ENCODE results near the gene INTS3. TPM values are rescaled to one million over a fixed set of nuclear protein-coding genes. Genes with fewer than 3 reads are reported as not detected.
A peak's percentile ranks its signal among the peaks of the same experiment; 100 is the strongest.
"Not testable (repeated sequence)": the region's sequence is repeated elsewhere in the genome, so short reads cannot be mapped to it uniquely, and the experiment has no call there.

Gene INTS3
- total RNA-seq, 1 donor from 2014 or later: 35.5 TPM

DNA sequence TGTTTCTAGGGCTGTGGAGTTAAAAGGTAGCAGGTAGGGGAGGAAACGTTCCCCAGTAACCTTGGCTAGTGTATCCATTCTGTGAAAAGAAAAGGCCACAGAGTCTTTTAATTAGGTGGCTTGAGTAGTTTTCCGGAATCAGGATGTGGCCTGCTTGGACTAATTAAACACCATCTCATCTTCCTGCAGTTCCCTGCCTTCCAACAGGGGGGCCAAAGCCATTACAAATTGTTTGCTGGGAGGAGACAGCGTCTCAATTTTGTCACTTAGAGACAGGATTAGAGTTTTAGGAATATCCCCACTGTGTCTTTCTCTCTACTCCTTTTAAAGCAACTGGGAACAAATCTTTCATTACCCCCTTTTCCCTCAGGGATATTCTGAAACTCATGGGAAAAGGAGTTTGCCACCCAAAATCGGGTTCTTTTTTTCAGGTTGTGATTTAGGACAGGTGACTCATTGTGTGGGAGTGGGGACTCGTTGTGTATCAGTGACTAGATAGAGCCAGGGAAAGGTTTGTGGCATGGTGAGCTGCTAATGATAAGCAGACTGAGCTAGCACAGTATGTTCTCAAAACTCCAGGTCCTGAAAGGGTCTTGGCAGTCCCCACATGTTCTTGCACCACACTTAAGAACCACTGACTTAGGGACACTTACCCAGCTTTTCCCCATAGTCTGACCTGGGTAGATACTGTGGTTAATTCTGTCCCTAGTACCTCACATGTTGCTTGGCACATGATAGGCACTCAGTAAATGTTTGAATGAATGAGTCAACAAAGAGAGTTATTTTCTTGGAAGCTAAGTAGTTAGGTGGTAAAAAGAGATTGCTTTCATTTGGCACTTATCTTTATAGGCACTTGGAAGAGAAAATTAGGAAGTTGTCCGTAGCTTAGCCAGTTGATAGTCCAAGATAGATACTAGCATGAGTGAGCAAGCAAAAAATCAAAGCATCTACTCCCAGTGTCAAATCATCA is 22.5 kb downstream of the INTS3 start:
- no peak for DNase-seq
- intact Hi-C loops (cut with micrococcal nuclease): no loop called here
- peak; percentile 75 for ATAC-seq

DNA sequence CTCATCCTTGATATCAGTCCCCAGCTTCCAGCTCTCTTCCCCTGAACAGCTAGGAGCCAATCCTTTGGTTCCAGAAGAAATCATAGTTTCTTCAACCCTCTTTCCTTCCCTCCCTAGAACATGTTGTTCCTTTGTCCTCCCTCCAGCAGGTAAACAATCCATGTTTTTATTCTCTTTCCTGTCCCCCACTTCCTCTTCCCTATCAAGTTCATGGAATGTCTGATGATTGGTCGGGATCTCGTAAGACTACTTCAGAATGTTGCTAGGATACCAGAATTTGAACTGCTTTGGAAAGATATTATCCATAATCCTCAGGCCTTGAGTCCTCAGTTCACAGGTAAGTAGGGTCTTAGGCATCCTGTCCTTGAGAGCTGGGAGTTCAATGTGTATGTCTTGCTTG is 24.2 kb downstream of the INTS3 start:
- ATAC-seq: no peak
- intact Hi-C loops (cut with micrococcal nuclease): no loop called here

DNA sequence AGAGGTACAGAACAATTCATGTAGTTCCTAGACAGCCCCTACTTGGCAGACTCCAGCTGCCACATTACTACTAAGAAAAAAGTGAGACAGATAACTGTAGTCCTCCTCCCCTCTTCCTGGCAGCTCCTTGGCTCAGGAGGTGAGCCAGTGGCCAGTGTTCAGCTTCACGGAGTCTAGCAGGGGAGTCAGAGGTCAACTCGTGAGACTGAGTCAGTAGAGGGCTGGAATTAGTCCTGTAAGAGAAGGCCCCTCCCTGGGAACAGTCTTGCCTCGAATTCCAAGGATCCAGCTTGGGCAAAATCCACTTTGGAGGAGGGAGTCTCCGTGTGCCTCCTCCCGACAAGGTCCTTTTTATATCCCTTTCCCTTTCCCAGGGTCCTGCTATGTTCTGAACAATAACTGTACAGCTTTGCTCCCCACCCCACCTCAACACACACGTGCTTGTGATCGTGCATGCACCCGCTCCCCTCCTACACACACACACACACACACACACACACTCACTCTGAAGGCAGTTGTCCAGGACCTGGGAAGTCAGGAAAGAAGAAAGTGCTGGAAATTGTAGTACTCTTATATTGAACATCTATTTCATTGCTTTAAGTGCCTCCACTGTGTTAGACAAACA is 24.8 kb downstream of the INTS3 start:
- DNase-seq: no peak
- ATAC-seq: no peak
- intact Hi-C loops (cut with micrococcal nuclease): no loop called here

More for the DNA sequence above, 24.2 kb downstream of the INTS3 start:
- DNase-seq: no peak

DNA sequence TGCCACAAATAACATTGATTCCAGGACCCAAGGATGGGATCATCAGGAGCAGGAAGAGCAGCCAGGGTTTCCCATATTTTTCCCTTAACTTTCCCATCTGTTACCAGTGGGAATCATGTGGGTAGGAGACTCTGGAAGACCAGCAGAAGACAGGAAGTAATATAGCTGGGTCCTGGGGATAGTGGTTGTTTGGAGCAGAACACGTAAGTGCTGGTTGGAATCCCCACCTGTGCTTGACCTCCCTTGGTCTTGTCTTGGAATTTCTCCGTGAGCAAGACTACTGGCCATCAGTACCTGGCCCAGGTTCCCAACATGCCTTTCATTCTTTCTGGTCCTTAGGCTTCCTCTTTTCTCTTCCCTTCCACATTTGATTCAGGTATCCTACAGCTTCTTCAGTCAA is 26.4 kb downstream of the INTS3 start:
- intact Hi-C loops (cut with micrococcal nuclease): no loop called here
- no peak for ATAC-seq
- DNase-seq: no peak

DNA sequence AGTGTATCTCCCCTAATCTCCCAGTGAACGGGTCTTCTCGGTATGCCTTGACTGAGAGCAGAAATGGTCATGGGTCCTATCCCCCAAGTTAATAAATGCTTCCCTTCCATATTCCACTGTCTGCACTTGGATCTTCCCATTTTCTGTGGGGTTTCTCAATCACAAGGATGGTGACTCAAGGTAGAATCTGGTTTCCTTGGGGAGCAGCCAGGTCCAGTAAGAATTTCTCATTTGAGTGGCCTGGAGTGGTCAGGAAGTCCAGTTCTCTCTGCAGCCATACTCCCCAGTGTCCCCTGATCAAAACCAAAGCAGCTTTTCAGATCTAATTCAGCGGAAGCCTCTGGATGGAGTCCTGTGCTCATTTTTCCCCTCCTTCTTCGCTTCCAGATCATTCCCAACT is 32.6 kb downstream of the INTS3 start:
- intact Hi-C loops (cut with micrococcal nuclease): no loop called here
- ATAC-seq: no peak
- DNase-seq: no peak

DNA sequence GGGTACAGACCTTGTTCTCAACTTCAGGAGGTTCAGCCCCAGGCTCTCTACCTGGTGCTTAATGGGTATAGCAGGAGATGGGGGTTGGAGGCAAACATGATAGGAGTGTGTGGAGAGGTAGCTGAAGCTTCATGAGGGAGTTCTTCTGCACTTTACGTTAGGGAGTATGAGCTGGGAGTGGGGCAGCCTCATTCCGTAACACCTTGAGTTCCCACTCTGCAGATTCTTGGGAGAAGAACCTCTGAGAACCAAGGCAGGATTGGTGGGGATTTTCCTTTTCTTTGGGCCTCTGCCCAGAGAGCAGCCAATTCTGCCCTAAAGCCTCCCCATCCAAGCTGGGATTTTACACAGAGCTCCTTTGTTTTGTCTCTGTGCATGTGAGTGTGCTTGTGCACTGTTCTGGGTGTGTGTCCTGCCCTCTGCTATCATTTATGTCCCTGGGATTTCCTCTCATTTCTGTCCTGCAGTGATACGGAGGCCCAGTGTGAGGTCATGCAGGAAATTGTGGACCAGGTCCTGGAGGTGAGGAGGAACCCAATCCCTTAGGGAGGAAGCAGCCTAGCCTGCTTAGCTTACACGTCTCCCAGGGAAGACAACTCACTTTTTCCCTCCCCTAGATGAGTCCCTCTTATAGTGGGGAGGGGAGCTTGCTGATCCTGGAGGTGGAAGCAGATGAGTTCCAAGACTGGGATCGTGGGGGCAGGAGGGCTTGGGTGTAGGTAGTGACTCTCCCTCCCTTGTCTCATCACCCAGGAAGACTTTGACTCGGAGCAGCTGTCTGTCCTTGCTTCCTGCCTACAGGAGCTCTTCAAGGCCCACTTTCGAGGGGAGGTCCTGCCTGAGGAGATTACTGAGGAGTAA is 35.7 kb downstream of the INTS3 start:
- DNase-seq: no peak
- ATAC-seq: peak; percentile 83
- intact Hi-C loops (cut with micrococcal nuclease): no loop called here

DNA sequence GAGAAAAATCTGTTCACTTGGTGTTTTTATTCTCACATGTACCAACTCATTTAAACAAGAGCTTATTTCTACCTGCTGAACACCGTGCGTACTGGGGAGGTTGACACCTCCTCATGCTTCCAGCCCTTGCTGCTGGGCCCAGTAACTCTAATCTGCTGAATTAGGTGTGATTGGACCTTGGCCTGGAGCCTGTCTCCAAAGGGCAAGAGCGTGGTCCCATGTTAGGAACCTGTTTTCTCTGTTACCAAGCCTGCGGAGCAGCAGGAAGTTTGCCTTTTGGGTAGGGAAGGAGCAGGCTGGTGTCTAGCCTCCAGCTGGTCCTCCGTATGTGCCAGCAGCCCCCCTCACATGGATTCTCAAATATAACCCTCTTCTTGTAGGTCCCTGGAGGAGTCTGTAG is 36.5 kb downstream of the INTS3 start:
- intact Hi-C loops (cut with micrococcal nuclease): no loop called here
- ATAC-seq (no peak), DNase-seq (no peak)

DNA sequence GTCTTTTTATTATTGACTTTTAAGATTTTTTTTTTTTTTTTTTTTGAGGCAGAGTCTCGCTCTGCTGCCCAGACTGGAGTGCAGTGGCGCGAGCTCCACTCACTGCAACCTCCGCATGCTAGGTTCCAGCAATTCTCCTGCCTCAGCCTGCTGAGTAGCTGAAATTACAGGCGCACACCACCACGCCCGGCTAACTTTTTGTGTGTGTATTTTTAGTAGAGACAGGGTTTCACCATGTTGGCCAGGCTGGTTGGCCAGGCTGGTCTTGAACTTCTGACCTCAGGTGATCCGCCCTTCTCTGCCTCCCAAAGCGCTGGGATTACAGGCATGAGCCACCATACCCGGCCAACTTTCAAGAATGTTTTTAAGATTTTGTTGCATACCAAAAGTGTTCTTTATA is 38.8 kb downstream of the INTS3 start:
- ATAC-seq; intact Hi-C loops (cut with micrococcal nuclease); DNase-seq: not testable (repeated sequence)

DNA sequence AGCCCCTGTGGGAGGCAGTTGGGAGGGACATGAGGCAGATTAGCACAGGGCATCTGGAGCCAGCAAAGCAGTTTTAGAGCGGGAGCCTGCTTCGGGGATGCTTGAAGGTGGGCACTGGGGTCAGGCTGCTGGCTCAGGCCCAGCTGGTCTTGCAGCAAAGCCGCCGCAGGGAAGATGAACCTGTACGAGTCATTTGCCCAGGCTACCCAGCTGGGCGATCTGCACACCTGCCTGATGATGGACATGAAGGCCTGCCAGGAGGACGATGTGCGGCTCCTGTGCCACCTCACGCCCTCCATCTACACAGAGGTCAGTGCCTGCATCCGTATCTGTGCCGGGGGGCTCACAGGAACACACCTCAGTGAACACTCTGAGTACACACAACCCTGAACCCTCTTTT is 39.7 kb downstream of the INTS3 start:
- ATAC-seq (no peak), DNase-seq (no peak)
- intact Hi-C loops (cut with micrococcal nuclease): no loop called here

DNA sequence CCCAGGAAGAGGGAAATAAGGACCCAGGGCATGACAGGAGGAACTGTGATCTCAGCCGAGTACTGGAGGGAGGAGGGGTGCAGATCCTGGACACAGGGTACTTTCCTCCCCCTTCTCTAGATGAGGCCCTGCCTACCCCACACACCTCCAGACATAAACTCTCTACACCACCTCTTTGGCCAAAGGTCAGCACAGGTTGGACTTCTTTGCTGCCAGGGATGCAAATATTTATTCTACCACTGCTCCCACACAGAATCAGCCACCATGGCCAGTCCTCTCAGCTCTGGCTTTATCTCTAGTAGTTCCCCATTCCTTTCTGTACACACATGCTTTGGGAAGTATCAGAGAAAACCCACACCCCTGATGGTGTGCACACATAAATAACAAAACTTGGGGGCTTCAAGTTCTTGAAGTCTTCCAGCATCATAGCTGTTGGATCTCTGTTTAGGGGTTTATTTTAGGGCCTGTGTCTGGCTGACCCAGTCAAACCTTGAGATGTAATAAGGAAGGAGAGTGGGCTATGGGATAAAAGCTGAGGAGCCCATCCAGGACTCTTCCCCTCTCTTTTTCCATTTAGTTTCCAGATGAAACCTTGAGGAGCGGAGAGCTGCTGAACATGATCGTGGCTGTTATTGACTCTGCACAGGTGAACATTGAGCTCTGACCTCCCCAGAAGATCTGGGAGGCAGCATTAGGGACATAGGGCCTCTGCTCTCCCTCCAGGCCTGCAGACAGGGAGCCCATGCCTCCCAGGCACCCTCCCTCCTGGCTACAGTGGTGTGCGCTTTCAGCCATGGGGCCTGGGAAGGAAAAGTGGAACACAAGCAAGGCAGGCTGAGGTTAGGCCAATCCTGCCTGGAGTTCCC is 40.7 kb downstream of the INTS3 start:
- DNase-seq: no peak
- no peak for ATAC-seq
- intact Hi-C loops (cut with micrococcal nuclease): no loop called here

DNA sequence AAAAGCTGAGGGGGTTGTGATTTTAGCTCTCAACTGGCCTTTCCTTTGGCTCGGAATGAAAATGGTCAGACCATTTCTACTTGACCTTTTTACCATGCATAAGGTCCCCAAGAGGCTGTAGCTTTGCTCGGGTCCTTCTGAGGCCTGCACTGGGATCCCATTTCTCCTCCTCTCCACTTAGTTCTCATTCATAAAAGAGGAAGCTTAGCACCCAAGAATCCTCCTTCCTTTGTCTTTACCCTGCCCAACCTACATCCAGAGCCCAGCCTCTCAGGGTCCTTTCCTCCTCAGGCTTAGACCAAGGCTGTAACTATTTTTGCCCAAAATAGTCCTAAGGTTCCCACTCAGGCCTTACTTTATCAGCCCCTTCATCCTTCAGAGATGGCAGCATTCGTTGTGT is 41.4 kb downstream of the INTS3 start:
- ATAC-seq: no peak
- no peak for DNase-seq
- intact Hi-C loops (cut with micrococcal nuclease): no loop called here

DNA sequence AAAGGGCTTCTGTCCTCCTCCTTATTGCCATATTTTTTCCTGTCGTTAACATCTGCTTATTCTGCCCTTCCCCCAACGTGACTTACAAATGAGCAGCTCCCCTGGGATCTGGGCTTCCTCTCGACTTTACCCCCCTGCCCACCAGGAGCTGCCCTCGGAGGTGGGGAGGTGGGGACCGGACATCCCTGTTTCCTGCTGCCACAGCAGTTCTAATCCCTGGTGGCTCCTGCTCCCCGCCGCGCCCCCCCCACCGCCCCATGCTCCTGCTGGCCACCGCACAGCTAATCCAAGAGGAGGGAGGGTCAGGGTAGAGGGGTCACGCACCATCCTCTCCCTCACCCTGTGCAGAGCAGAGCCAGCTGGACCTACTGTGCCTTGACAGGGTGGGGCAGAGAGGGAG is 42.9 kb downstream of the INTS3 start:
- ATAC-seq: no peak

DNA sequence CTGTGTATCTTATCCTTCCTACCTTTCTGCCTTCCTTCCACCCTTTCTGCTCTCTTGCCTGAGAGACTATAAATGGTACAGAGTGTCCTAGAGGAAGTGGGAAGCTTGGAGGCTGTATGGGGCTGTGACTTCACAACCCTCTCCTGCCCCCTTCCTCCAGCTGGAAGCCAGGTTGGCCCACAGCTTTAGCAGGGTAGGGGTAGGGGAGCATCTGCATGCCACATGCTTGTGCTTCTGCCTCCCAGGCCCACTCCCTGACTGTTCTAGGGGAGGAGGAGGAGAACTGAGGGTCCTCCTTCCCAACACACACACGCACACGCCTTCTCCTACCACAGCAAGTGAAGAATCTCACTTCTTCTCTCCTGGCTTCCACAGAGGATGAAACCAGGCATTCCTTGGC is 43.4 kb downstream of the INTS3 start:
- intact Hi-C loops (cut with micrococcal nuclease): loop anchor here (5.0 kb wide), 1 partner anchor 94 kb away; the partner anchor contains the start of gene NPR1
- ATAC-seq (no peak), DNase-seq (no peak)

More for the DNA sequence above, 42.9 kb downstream of the INTS3 start:
- no peak for DNase-seq
- intact Hi-C loops (cut with micrococcal nuclease): loop anchor here (5.0 kb wide), 1 partner anchor 93 kb away; the partner anchor contains the start of gene NPR1

DNA sequence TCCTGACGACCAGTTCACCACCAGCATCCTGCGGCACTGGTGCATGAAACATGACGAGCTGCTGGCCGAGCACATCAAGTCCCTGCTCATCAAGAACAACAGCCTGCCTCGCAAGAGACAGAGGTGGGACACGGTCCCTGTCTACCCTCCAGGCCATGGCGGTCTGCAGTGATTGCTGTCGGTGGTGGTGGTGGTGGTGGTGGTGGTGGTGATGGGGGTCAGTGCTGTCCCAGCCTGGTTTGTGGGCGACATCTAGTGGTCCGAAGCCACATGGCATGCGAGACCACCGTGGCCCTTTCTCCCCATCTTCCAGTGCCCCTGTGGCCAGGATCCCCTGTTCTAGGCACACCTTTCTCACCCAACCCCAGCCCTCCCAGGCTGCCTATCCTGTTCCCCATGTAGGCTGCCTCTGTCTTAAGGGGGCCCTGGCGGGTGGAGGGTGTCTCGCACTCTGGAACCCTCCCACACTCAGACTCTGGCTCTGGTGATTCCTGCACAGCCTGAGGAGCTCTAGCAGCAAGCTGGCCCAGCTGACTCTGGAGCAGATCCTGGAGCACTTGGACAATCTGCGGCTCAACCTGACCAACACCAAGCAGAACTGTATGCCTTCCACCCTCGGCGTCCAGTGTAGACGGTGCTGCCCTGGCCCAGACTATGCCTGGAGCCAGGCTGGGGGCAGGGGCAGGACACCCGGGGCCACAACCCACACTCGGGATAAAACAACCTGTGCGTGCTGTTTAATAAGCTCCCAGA is 44.2 kb downstream of the INTS3 start:
- ATAC-seq (no peak), DNase-seq (peak; percentile 57)
- intact Hi-C loops (cut with micrococcal nuclease): loop anchor here (5.0 kb wide), 1 partner anchor 95 kb away; the partner anchor contains the start of gene NPR1

DNA sequence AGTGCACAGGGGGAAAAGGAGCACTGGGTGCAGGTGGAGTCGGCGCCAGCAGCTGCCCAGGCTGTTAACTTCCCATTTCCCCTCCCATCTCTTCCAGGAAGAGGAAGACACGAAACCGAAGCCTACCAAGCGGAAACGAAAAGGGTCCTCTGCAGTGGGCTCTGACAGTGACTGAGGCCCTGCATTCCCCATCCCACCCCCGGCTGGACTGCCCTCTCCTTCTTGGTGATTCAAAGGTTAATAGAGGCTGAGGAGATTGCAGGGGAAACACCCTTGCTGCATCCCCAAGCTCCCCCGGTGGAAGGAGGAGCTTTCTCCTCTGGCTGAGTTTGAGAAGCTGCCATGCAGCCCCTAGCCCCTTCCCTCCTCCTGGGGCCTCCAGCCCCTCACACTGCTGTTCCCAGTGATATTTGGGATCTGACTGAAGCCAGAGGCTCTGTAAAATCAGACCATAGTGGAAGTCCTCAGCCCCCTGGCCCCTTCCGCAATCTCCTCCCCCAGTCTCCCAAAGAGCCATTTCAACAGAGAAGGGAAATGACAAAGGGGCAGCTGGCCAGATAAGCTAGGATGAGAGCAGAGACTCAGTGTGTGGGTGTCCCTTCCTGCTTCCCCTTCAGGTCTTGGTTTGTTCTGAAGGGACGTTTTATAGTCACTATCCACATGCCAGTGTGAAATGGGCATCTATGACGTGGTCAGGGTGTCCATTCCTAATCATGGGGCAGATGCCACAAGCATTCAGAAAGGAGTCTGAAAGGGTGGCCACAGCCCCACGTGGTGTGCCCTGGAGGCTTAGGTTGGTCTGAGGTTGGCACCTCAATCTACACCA is 45.5 kb downstream of the INTS3 start:
- intact Hi-C loops (cut with micrococcal nuclease): loop anchor here (5.0 kb wide), 1 partner anchor 96 kb away; the partner anchor contains the start of gene NPR1
- ATAC-seq (no peak), DNase-seq (no peak)

DNA sequence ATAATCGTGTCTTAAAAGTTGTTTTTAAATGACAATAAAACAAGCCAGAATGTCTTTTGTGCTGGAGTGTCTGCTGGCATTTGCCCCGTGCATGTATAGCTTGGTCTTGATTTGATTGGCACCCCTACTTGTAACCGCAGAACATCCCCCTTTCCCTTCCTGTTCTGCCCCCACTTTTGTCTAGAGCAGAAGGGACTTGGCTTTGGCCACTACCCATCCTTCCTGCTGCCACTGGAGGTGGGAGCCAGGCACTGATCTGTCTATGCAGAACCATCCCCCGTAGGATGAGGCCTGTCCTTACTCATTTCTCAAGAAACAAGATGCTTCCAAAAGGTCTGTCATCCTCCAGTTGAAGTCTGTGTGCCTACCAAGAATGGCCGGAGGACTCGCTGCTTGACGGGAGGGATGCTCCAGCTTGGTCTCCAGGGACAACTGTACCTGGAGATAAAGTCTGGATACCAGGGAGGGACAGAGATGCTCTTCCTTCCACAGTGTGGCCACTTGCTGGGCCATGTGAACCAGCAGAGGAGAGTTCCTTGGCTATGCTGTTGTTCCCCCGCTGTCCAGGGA is 46.3 kb downstream of the INTS3 start:
- intact Hi-C loops (cut with micrococcal nuclease): loop anchor here (5.0 kb wide), 1 partner anchor 97 kb away; the partner anchor contains the start of gene NPR1
- DNase-seq (no peak), ATAC-seq (no peak)
